ENCODE measurements around the gene TMEM38A. TPM values are rescaled to one million over a fixed set of nuclear protein-coding genes. Genes with fewer than 3 reads are reported as not detected.
A peak's percentile ranks its signal among the peaks of the same experiment; 100 is the strongest.

TMEM38A gene
- total and polyA plus RNA-seq, 9 of the 15 experiments (the other 6 are each of a cell fraction or from before 2014, with no cell fraction given) = 0.35 to 2.1 (median 1.2) TPM

DNA sequence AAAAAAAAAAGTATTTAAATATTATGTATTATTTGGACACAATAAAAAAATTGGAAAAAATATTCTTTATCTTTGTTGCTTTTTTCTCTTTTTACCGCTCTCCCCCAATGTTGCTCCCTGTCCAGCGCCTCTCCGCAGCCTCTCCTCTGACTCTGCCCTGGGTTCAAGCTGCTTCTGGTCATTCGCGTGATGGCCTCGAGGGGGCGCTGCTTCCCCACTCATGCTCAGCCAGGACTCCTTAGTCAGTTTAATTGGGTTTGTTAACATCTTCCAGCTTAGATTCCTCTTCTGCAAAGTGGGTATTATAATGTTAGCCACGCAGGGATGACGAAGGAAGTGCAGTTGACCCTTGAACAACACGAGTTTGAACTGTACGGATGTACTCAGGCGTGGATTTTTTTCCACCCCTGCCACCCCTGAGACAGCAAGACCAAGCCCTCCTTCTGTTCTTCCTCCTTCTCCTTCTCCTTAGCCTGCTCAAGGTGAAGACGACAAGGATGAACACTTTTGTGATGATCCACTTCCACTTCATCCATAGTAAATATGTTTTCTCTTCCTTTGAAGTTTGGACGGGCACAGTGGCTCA lies 53.9 kb downstream of the TMEM38A start (continued):
- TF ChIP-seq ZNF407 (IDR thresholded peaks at IDR 0.05; ENCODE audit: low read depth) (no peak), EGR1 (conservative IDR thresholded peaks at IDR 0.05) (no peak), RBM34 (IDR thresholded peaks at IDR 0.05; ENCODE audit: borderline replicate concordance, insufficient read depth, low read length) (no peak), CBX5 (IDR thresholded peaks at IDR 0.05; ENCODE audit: borderline replicate concordance, low read depth) (no peak), AFF4 (CRISPR knock-in tag; IDR thresholded peaks at IDR 0.05) (no peak), CHCHD3 (CRISPR knock-in tag; IDR thresholded peaks at IDR 0.05) (no peak), POU5F1 (IDR thresholded peaks at IDR 0.05; ENCODE audit: borderline replicate concordance, low read depth, low read length, partially characterized antibody) (no peak), RBFOX2 (IDR thresholded peaks at IDR 0.05; ENCODE audit: low read depth, low read length) (no peak), NR2C1 (IDR thresholded peaks at IDR 0.05) (no peak), NR2C1 (tag; IDR thresholded peaks at IDR 0.05) (no peak), CBX1 (IDR thresholded peaks at IDR 0.05; ENCODE audit: low read depth) (no peak), EP300 (IDR thresholded peaks at IDR 0.05; ENCODE audit: low read length) (no peak), ZNF121 (CRISPR knock-in tag; conservative IDR thresholded peaks at IDR 0.05) (no peak)
- TF ChIP-seq, protein P1, sequence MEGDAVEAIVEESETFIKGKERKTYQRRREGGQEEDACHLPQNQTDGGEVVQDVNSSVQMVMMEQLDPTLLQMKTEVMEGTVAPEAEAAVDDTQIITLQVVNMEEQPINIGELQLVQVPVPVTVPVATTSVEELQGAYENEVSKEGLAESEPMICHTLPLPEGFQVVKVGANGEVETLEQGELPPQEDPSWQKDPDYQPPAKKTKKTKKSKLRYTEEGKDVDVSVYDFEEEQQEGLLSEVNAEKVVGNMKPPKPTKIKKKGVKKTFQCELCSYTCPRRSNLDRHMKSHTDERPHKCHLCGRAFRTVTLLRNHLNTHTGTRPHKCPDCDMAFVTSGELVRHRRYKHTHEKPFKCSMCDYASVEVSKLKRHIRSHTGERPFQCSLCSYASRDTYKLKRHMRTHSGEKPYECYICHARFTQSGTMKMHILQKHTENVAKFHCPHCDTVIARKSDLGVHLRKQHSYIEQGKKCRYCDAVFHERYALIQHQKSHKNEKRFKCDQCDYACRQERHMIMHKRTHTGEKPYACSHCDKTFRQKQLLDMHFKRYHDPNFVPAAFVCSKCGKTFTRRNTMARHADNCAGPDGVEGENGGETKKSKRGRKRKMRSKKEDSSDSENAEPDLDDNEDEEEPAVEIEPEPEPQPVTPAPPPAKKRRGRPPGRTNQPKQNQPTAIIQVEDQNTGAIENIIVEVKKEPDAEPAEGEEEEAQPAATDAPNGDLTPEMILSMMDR (IDR thresholded peaks at IDR 0.05 in 2 of 3, conservative IDR thresholded peaks at IDR 0.05 in 1 of 3; ENCODE audit: insufficient read depth in 2 of 3, low read depth in 1 of 3, low read length in 3 of 3) = peak; percentile 80 to 96 (median 86)
